Right atrium auricular region (tissue), 2 donors: ENCODE results near the gene PDXK. TPM values are rescaled to one million over a fixed set of nuclear protein-coding genes. Genes with fewer than 3 reads are reported as not detected.

Experiments used
- DNase-seq: peaks from one replicate; pipeline ENCODE4 v3.0.0-alpha.2; 2019; ENCODE audit warnings: low spot score
- H3K27ac ChIP-seq, 2 donors: fragments of 200-600 bp; sonication (generic); 1 replicate in 1 of 2; 2 replicates in 1 of 2; pipeline ENCODE4 v1.5.1; 2016 to 2019
- H3K27me3 ChIP-seq, 2 donors: fragments of 200-600 bp; sonication (generic); one replicate each; pipeline versions ENCODE4 v1.5.1 to v1.6.0; 2017 to 2019
- H3K36me3 ChIP-seq: fragments of 200-600 bp; sonication (generic); one replicate; pipeline ENCODE4 v1.5.1; 2016
- H3K4me1 ChIP-seq, 2 donors: fragments of 200-600 bp; sonication (generic); one replicate each; pipeline versions ENCODE4 v1.5.1 to v1.6.0; 2017 to 2019
- H3K4me3 ChIP-seq, 2 donors: fragments of 200-600 bp; sonication (generic); 1 replicate in 1 of 2; 2 replicates in 1 of 2; pipeline ENCODE4 v1.5.1; 2017 to 2019; ENCODE audit warnings: mild to moderate bottlenecking in 1 of 2, moderate library complexity in 1 of 2
- H3K9me3 ChIP-seq, 2 donors: fragments of 200-600 bp; sonication (generic); one replicate each; pipeline ENCODE4 v1.5.1; 2019
- CTCF ChIP-seq, 2 donors: fragments of 200-600 bp; sonication (generic); IDR thresholded peaks; one replicate each; pipeline ENCODE4 v1.5.1; 2019; ENCODE audit warnings: antibody characterized with exemption in 2 of 2
- total RNA-seq, 2 donors: library from RNA; depleted of rRNA; stranded (reverse); fragments of >200 nt; gene quantifications; one replicate each; pipeline ENCODE4 v1.1.0, GENCODE V29; 2016

PDXK gene
- total RNA-seq, 2 donors from 2014 or later, result 29.1 to 45.7 TPM

- Histone ChIP-seq H3K9me3 (no peaks in the 10 kb centered on the region), H3K4me1 (peaks cover 0 to 24% of the 10 kb centered on the region in 2 donors), H3K27ac (no peak overlapping the region), H3K4me3 (no peak overlapping the region), H3K36me3 (peaks cover 14% of the 10 kb centered on the region), H3K27me3 (no peaks in the 10 kb centered on the region)
- no peak for DNase-seq
- TF ChIP-seq CTCF (IDR thresholded peaks at IDR 0.05), result no peak
These were observed 50.5 kb downstream of the PDXK start for GRCh38 chr21:43769325-43769958.

- Histone ChIP-seq H3K4me3 (no peak overlapping the region), H3K4me1 (peaks cover 0 to 26% of the 10 kb centered on the region in 2 donors), H3K36me3 (peaks cover 17% of the 10 kb centered on the region), H3K27me3 (no peaks in the 10 kb centered on the region), H3K27ac (no peak overlapping the region), H3K9me3 (no peaks in the 10 kb centered on the region)
- no peak for DNase-seq
- TF ChIP-seq CTCF (IDR thresholded peaks at IDR 0.05), result no peak
These were observed 51.2 kb downstream of the PDXK start for GRCh38 chr21:43770066-43770655.

- Histone ChIP-seq H3K4me1 (peaks cover 0 to 30% of the 10 kb centered on the region in 2 donors), H3K4me3 (no peak overlapping the region), H3K27ac (no peak overlapping the region), H3K9me3 (no peaks in the 10 kb centered on the region), H3K36me3 (peaks cover 17% of the 10 kb centered on the region), H3K27me3 (no peaks in the 10 kb centered on the region)
- no peak for DNase-seq
- TF ChIP-seq CTCF (IDR thresholded peaks at IDR 0.05), result no peak
These were observed 52.3 kb downstream of the PDXK start for GRCh38 chr21:43771199-43771675.

- Histone ChIP-seq H3K27me3 (no peaks in the 10 kb centered on the region), H3K27ac (no peak overlapping the region), H3K9me3 (no peaks in the 10 kb centered on the region), H3K4me1 (peaks cover 0 to 30% of the 10 kb centered on the region in 2 donors), H3K4me3 (no peak overlapping the region), H3K36me3 (peaks cover 17% of the 10 kb centered on the region)
- no peak for TF ChIP-seq CTCF (IDR thresholded peaks at IDR 0.05)
- DNase-seq, result no peak
These were observed 52.9 kb downstream of the PDXK start for GRCh38 chr21:43771698-43772424.

GRCh38 chr21:43772425-43772821, 53.5 kb downstream of the PDXK start:
- Histone ChIP-seq H3K9me3 (no peaks in the 10 kb centered on the region), H3K4me3 (no peak overlapping the region), H3K4me1 (peaks cover 0 to 30% of the 10 kb centered on the region in 2 donors), H3K27me3 (no peaks in the 10 kb centered on the region), H3K36me3 (peaks cover 17% of the 10 kb centered on the region), H3K27ac (no peak overlapping the region)
- TF ChIP-seq CTCF (IDR thresholded peaks at IDR 0.05), result no peak
- DNase-seq, result no peak
